22Rv1 (cell line): ENCODE results near the gene ATXN1.

Experiments
- ZFX ChIP-seq: fragments of 450-650 bp; IDR thresholded peaks from 2 replicates; pipeline ENCODE4 v1.6.1; 2017; ENCODE audit warnings: antibody characterized with exemption, borderline replicate concordance
- TF ChIP-seq, protein P1 (sequence below): fragments of 450-650 bp; IDR thresholded peaks from 2 replicates; pipeline ENCODE4 v1.5.1; 2017; ENCODE audit warnings: mild to moderate bottlenecking

- TF ChIP-seq, protein P1, sequence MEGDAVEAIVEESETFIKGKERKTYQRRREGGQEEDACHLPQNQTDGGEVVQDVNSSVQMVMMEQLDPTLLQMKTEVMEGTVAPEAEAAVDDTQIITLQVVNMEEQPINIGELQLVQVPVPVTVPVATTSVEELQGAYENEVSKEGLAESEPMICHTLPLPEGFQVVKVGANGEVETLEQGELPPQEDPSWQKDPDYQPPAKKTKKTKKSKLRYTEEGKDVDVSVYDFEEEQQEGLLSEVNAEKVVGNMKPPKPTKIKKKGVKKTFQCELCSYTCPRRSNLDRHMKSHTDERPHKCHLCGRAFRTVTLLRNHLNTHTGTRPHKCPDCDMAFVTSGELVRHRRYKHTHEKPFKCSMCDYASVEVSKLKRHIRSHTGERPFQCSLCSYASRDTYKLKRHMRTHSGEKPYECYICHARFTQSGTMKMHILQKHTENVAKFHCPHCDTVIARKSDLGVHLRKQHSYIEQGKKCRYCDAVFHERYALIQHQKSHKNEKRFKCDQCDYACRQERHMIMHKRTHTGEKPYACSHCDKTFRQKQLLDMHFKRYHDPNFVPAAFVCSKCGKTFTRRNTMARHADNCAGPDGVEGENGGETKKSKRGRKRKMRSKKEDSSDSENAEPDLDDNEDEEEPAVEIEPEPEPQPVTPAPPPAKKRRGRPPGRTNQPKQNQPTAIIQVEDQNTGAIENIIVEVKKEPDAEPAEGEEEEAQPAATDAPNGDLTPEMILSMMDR, result no peak
- TF ChIP-seq ZFX, result no peak
Measured at GRCh38 chr6:16804546-16805242, 43.4 kb upstream of the ATXN1 start.
